SK-N-SH (cell line): ENCODE measurements around the gene BRCA1. TPM values are rescaled to one million over a fixed set of nuclear protein-coding genes. Genes with fewer than 3 reads are reported as not detected.
"Not testable (repeated sequence)": the region's sequence is repeated elsewhere in the genome, so short reads cannot be mapped to it uniquely, and the experiment has no call there.

Experiments used
- CTCF ChIA-PET: fragments of 300-600, 350-600 bp; formaldehyde crosslinking; extraction: SDS; loops from one replicate; lab custom pipeline; 2021; lab: Yijun Ruan, JAX
- POLR2A ChIA-PET: fragments of 350-600 bp; sonication (Branson Sonifier 250); formaldehyde crosslinking; extraction: SDS; loops from one replicate; lab custom pipeline; 2020; ENCODE audit warnings: antibody characterized with exemption, inconsistent platforms; lab: Yijun Ruan, JAX
- DNase-seq: peaks from one replicate; pipeline ENCODE4 v3.0.0; 2012
- H2AFZ ChIP-seq: fragments of 200-600 bp; sonication (generic); 2 replicates; pipeline ENCODE4 v1.8.1; 2016; ENCODE audit warnings: antibody characterized with exemption, mild to moderate bottlenecking, low read depth
- H3F3A ChIP-seq: fragments of 200-600 bp; sonication (generic); replicated peaks from 2 replicates; pipeline ENCODE3; 2016; ENCODE audit warnings: antibody characterized with exemption, mild to moderate bottlenecking; ENCODE audit not compliant: insufficient read depth
- H3K27ac ChIP-seq, 2 experiments: fragments of 200-500 bp in 1 of 2; fragments of 200-600 bp in 1 of 2; sonication (Bioruptor generic) in 1 of 2; sonication (generic), shearing (Covaris generic) in 1 of 2; 2 replicates each; pipeline versions ENCODE4 v1.5.1 to v1.6.1; 2014 to 2016; ENCODE audit warnings: low read depth in 2 of 2, inconsistent platforms in 1 of 2, low read length in 1 of 2, mild to moderate bottlenecking in 1 of 2, mixed read lengths in 1 of 2
- H3K27me3 ChIP-seq: fragments of 200-600 bp; sonication (generic), shearing (Covaris generic); 2 replicates; pipeline ENCODE4 v1.6.1; 2016; ENCODE audit warnings: mixed run types; ENCODE audit not compliant: insufficient read depth
- H3K36me3 ChIP-seq, 2 experiments: fragments of 200-500 bp in 1 of 2; fragments of 200-600 bp in 1 of 2; sonication (Bioruptor generic) in 1 of 2; sonication (generic) in 1 of 2; replicated peaks in 1 of 2; 2 replicates each; pipeline versions ENCODE3 to v1.5.1; 2014 to 2016; ENCODE audit warnings: low read length in 1 of 2, mild to moderate bottlenecking in 1 of 2; ENCODE audit not compliant: insufficient read depth in 2 of 2, control insufficient read depth in 1 of 2
- H3K4me1 ChIP-seq, 2 experiments: fragments of 200-500 bp in 1 of 2; fragments of 200-600 bp in 1 of 2; sonication (Bioruptor generic) in 1 of 2; sonication (generic), shearing (Covaris generic) in 1 of 2; 2 replicates each; pipeline versions ENCODE4 v1.5.1 to v1.6.1; 2014 to 2016; ENCODE audit warnings: low read depth in 1 of 2, low read length in 1 of 2, mixed run types in 1 of 2; ENCODE audit not compliant: insufficient read depth in 2 of 2, control insufficient read depth in 1 of 2
- H3K4me2 ChIP-seq: fragments of 200-600 bp; sonication (generic), shearing (Covaris generic); 2 replicates; pipeline ENCODE4 v1.6.1; 2017; ENCODE audit warnings: mixed run types
- H3K4me3 ChIP-seq, 2 experiments: fragments of 200-500 bp in 1 of 2; fragments of 200-600 bp in 1 of 2; sonication (Bioruptor generic) in 1 of 2; sonication (generic), shearing (Covaris generic) in 1 of 2; 2 replicates each; pipeline versions ENCODE4 v1.5.1 to v1.8.1; 2014 to 2016; ENCODE audit warnings: low read depth in 2 of 2, inconsistent platforms in 1 of 2, low read length in 1 of 2, mild to moderate bottlenecking in 1 of 2, mixed read lengths in 1 of 2, moderate library complexity in 1 of 2
- H3K79me2 ChIP-seq: fragments of 200-600 bp; sonication (generic); 2 replicates; pipeline ENCODE4 v1.8.1; 2017; ENCODE audit warnings: mild to moderate bottlenecking; ENCODE audit not compliant: insufficient read depth
- H3K9ac ChIP-seq: fragments of 200-600 bp; sonication (generic); 2 replicates; pipeline ENCODE4 v1.6.1; 2017; ENCODE audit warnings: mixed run types
- H3K9me2 ChIP-seq: fragments of 200-600 bp; sonication (generic); 2 replicates; pipeline ENCODE4 v1.6.1; 2017; ENCODE audit warnings: mixed run types
- H3K9me3 ChIP-seq: fragments of 200-600 bp; sonication (generic); 2 replicates; pipeline ENCODE4 v1.6.1; 2017; ENCODE audit warnings: mixed run types, mild to moderate bottlenecking, moderate library complexity
- H4K20me1 ChIP-seq: fragments of 200-600 bp; sonication (generic); 2 replicates; pipeline ENCODE4 v1.6.1; 2017; ENCODE audit warnings: mild to moderate bottlenecking, mixed run types; ENCODE audit not compliant: insufficient read depth
- EZH2phosphoT487 ChIP-seq: fragments of 200-600 bp; sonication (generic); IDR thresholded peaks from 2 replicates; pipeline ENCODE4 v1.6.1; 2017; ENCODE audit warnings: low read depth, mixed run types, mild to moderate bottlenecking, antibody characterized with exemption, moderate library complexity, borderline replicate concordance
- GATA2 ChIP-seq: sonication (generic); formaldehyde crosslinking; IDR thresholded peaks from 2 replicates; pipeline ENCODE4 v1.5.0; 2020; ENCODE audit warnings: mild to moderate bottlenecking, missing genetic modification reagents
- JUND ChIP-seq: IDR thresholded peaks from 2 replicates; pipeline ENCODE4 v1.4.0; 2012
- NRF1 ChIP-seq: IDR thresholded peaks from 2 replicates; pipeline ENCODE4 v1.6.1; 2012; ENCODE audit warnings: low read depth, mild to moderate bottlenecking, low read length
- POLR2AphosphoS5 ChIP-seq: IDR thresholded peaks from 2 replicates; pipeline ENCODE4 v1.6.1; 2012; ENCODE audit warnings: low read depth, low read length
- TAF1 ChIP-seq: IDR thresholded peaks from 2 replicates; pipeline ENCODE4 v1.6.1; 2012; ENCODE audit warnings: low read depth, mild to moderate bottlenecking, low read length, moderate library complexity, borderline replicate concordance
- TEAD4 ChIP-seq: IDR thresholded peaks from 2 replicates; pipeline ENCODE4 v1.4.0; 2012; ENCODE audit warnings: mild to moderate bottlenecking, borderline replicate concordance; ENCODE audit not compliant: insufficient read depth
- whole genome bisulfite sequencing: methylation state at CpG from one replicate; pipeline ENCODE4 v1.1.6; 2017; ENCODE audit warnings: low lambda C conversion rate; 5-methylcytosine and 5-hydroxymethylcytosine counted together
- polyA plus RNA-seq, 3 experiments: library from polyadenylated mRNA; depleted of rRNA; stranded (reverse); fragments of >200 nt; gene quantifications; 2 replicates each; pipeline ENCODE4 v1.2.3, GENCODE V29; 2012

BRCA1 gene
- polyA plus RNA-seq, 1 of the 3 experiments (the other 2 are of a cell fraction) = 11.2 TPM

DNA sequence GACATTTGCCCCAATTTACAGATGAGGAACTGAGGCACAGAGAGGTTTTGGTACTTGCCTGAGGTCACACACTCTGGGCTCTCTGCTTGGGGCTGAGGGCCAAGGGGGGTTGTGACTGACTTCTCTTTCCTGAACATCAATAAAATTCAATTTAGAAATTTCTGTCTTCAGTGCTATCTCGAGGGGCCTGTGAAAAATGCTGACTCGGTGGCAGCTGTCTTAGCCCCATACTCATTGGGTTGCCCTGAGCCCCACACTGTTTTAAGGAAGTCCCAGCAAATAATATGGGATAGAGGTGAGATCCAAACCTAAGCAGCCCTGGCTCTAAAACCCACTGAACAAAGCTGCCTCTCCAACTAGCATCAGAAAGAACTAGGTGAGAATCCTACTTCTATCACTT lies 7.0 kb upstream of the BRCA1 start:
- H3K36me3 ChIP-seq = peaks cover 15 to 39% of the 10 kb centered on the region in 2 experiments
- no peaks in the 10 kb centered on the region for H3K9me2 ChIP-seq
- no peaks in the 10 kb centered on the region for H4K20me1 ChIP-seq
- TF ChIP-seq TAF1 (no peak), POLR2AphosphoS5 (no peak), EZH2phosphoT487 (no peak), JUND (no peak), TEAD4 (no peak)
- no peaks in the 10 kb centered on the region; a peak in 1 of 4 replicates for H3K4me1 ChIP-seq
- no peaks in the 10 kb centered on the region for H3K27me3 ChIP-seq
- POLR2A ChIA-PET = interaction anchor here (0.7 kb wide), 1 partner anchor 18 kb away, joined by 12 read pairs; no protein-coding TSS in a partner anchor
- 67% methylated on average over 2 of the region's 2 CpGs for WGBS
- no peak overlapping the region for H2AFZ ChIP-seq
- no peak overlapping the region for H3K9ac ChIP-seq
- no peak overlapping the region for H3K4me2 ChIP-seq
- peaks cover 44% of the 10 kb centered on the region for H3K79me2 ChIP-seq
- H3K9me3 ChIP-seq = no peaks in the 10 kb centered on the region
- CTCF ChIA-PET = interaction anchor here (0.6 kb wide), 1 partner anchor 9 kb away, joined by 3 read pairs; no protein-coding TSS in a partner anchor
- no peak for DNase-seq
- H3K27ac ChIP-seq = no peak overlapping the region
- H3K4me3 ChIP-seq = no peak overlapping the region
- H3F3A ChIP-seq = peaks cover 11% of the 10 kb centered on the region

- peaks cover 0 to 7% of the 10 kb centered on the region in 2 experiments; a peak in 2 of 4 replicates for H3K4me1 ChIP-seq
- peaks cover 12% of the 10 kb centered on the region for H3F3A ChIP-seq
- H3K9ac ChIP-seq = no peak overlapping the region
- no peak for DNase-seq
- ChIA-PET CTCF (no interaction called here), POLR2A (interaction anchor here (1.2 kb wide), 1 partner anchor 186 kb away, joined by 4 read pairs; no protein-coding TSS in a partner anchor)
- H2AFZ ChIP-seq = no peak overlapping the region
- TF ChIP-seq GATA2 (CRISPR knock-in tag) = no peak
- TF ChIP-seq NRF1 = no peak
- TF ChIP-seq TAF1 = no peak
- H3K4me2 ChIP-seq = no peak overlapping the region
- no peaks in the 10 kb centered on the region for H3K9me3 ChIP-seq
- no peak overlapping the region for H3K27ac ChIP-seq
- no peaks in the 10 kb centered on the region for H3K9me2 ChIP-seq
- H3K4me3 ChIP-seq = no peak overlapping the region
- 95% methylated on average over 11 of the region's 11 CpGs for WGBS
- no peaks in the 10 kb centered on the region for H4K20me1 ChIP-seq
- no peaks in the 10 kb centered on the region for H3K27me3 ChIP-seq
- peaks cover 11 to 36% of the 10 kb centered on the region in 2 experiments for H3K36me3 ChIP-seq
- H3K79me2 ChIP-seq = peaks cover 60% of the 10 kb centered on the region
Measured at GRCh38 chr17:43129671-43130010, 4.5 kb upstream of the BRCA1 start.

DNA sequence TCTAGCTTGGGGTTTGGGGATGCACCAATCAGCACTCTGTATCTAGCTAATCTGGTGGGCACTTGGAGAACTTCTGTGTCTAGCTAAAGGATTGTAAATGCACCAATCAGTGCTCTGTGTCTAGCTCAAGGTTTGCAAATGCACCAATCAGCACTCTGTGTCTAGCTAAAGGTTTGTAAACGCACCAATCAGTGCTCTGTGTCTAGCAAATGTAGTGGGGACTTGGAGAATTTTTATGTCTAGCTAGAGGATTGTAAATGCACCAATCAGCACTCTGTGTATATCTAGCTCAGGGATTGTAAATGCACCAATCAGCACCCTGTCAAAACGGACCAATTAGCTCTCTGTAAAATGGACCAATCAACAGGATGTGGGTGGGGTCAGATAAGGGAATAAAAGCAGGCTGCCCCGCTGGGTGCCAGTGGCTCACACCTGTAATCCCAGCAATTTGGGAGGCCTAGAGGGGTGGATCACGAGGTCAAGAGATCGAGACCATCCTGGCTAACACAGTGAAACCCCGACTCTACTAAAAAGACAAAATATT lies 2.2 kb upstream of the BRCA1 start:
- H3K4me1 ChIP-seq, H3K27ac ChIP-seq, H3K9me2 ChIP-seq, H3K9ac ChIP-seq, H3K27me3 ChIP-seq, H3K9me3 ChIP-seq, H4K20me1 ChIP-seq, DNase-seq, POLR2A ChIA-PET, H2AFZ ChIP-seq: not testable (repeated sequence)
- peaks cover 73% of the 10 kb centered on the region for H3K79me2 ChIP-seq
- H3K4me3 ChIP-seq = peak overlapping the region; percentile 78 to 95; a peak in 2 of 4 replicates
- H3K4me2 ChIP-seq = peak overlapping the region; percentile 91; the same call in 1 of the 2 replicates
- 96% methylated on average over 5 of the region's 6 CpGs for WGBS
- peaks cover 3 to 23% of the 10 kb centered on the region in 2 experiments for H3K36me3 ChIP-seq
- peaks cover 18% of the 10 kb centered on the region for H3F3A ChIP-seq
- CTCF ChIA-PET = interaction anchor here (0.6 kb wide), 2 partner anchors 49 to 103 kb away, joined by 3 read pairs; no protein-coding TSS in a partner anchor
